ENCODE data around the gene DNAH9.

DNA sequence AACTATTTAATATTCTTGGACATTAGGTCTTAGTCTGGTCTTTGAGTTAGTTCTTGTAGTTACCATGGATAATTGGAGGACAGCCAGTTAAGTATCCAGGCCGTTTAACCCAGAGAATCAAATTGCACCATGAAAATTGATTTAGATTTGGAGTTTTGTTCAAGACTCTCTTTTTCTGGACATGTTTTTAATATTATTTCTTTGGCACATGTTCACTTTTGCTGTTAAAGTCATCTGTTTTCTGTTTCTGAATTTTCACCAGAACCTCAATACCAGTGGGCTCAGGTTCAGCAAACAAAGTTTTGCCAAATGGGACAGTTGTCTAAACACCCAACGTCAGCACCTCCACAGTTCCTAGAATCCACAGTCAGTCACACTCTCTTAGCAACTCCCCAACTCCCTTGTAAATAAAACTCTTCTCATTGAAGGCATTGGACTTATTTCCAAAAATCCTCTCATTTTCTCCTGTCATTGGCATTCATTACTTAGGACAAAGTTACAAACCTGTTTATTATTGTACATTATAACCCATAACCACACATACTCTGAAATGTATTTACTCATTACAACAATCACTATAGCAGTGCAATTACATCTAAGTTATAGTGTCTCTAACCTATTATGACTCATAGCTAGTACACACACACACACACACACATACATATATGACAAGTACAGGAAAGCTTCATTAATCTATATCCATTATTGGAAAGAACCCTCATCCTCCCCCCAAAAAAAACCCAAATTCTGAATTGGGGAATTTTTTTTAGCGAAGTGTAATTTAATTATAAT lies 33.5 kb upstream of the DNAH9 start:
- no peak for TF ChIP-seq CTCF (optimal IDR thresholded peaks at IDR 0.05 in 1 of 3, IDR thresholded peaks at IDR 0.05 in 1 of 3, conservative IDR thresholded peaks at IDR 0.05 in 1 of 3; ENCODE audit: extremely low read depth in 1 of 3, insufficient read depth in 2 of 3, low read length in 3 of 3)
- no peak for TF ChIP-seq EZH2 (IDR thresholded peaks at IDR 0.05; ENCODE audit: low read length)
